AG08395 (cell line): ENCODE measurements around the gene DSTYK.
"Not testable (repeated sequence)": the region's sequence is repeated elsewhere in the genome, so short reads cannot be mapped to it uniquely, and the experiment has no call there.

Experiments
- DNase-seq: peaks from one replicate; pipeline ENCODE4 v3.0.0; 2012; ENCODE audit warnings: mixed read lengths, low spot score

DSTYK gene

DNA sequence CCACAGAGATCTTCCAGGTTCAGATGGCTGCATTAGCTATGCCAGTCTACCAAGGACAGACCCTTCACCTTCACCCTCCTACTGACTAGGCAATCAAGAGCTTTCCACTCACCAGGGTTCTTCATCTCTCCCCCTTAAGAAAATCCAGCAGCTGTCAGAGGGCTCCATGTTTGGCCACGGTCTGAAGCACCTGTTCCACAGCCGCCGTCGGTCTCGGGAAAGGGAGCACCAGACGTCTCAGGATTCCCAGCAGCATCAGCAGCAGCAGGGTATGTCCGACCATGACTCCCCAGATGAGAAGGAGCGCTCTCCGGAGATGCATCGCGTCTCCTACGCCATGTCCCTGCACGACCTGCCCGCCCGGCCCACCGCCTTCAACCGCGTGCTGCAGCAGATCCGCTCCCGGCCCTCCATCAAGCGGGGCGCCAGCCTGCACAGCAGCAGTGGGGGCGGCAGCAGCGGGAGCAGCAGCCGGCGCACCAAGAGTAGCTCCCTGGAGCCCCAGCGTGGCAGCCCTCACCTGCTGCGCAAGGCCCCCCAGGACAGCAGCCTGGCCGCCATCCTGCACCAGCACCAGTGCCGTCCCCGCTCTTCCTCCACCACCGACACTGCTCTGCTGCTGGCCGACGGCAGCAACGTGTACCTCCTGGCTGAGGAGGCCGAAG, 30.0 kb upstream of the DSTYK start:
- DNase-seq = no peak

DNA sequence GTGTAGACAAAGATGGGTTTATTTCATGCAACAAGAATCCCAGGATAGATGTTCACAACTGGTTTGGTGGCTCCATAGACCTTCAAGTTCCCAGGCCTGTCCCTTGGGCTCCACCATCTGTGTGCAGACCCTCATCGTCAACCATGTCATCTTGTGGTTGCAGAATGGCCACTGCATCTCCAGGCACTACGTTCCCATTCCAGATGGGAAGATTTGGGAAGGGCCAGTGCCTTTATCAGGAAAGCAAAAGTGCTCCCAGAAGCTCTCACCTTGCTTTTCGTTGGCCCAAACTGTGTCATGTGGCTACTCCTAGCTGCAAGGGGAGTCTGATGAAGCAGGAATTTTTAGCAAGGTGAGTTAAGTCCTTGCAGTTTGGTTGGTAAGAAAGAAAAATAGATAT, 29.1 kb upstream of the DSTYK start:
- DNase-seq = no peak

DNA sequence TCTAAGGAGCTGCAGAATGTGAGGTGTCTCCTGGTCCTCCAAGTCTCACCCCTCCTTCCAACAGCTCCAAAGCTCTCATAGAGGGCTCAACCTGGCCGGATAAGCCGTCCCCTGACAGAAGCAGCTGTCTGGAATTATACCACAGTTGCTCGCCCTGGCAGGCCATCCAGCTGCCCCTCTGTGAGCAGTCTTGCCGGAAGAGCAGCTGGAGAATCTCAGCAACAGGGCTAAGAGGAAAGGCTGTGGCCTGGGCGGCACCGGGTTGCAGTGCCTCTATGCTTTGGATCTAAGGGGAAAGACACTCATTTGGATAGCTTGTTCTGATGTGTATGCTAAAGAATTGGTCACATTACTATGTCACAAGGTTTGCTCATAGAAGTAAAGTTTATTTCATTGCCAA, 28.6 kb upstream of the DSTYK start:
- no peak for DNase-seq

DNA sequence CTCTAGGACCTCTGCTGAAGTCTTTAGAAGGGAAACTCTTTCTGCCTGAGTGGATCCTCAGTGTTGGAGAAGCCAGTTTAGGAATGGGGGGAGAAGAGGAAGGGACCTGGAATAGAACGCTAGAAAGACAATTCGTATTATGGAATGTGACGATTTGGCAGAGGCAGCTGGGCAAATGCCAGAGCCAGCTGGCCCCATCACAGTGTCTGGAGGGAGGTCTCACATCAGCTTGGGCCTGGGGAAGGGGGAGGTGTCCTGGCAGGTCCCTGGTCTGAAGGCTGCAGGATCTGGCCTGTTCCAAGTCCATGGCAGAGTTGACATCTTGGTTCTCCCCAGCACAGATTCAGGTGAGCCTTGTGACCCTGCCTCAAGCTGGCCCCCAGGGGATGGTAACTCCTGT, 27.6 kb upstream of the DSTYK start:
- DNase-seq = no peak

DNA sequence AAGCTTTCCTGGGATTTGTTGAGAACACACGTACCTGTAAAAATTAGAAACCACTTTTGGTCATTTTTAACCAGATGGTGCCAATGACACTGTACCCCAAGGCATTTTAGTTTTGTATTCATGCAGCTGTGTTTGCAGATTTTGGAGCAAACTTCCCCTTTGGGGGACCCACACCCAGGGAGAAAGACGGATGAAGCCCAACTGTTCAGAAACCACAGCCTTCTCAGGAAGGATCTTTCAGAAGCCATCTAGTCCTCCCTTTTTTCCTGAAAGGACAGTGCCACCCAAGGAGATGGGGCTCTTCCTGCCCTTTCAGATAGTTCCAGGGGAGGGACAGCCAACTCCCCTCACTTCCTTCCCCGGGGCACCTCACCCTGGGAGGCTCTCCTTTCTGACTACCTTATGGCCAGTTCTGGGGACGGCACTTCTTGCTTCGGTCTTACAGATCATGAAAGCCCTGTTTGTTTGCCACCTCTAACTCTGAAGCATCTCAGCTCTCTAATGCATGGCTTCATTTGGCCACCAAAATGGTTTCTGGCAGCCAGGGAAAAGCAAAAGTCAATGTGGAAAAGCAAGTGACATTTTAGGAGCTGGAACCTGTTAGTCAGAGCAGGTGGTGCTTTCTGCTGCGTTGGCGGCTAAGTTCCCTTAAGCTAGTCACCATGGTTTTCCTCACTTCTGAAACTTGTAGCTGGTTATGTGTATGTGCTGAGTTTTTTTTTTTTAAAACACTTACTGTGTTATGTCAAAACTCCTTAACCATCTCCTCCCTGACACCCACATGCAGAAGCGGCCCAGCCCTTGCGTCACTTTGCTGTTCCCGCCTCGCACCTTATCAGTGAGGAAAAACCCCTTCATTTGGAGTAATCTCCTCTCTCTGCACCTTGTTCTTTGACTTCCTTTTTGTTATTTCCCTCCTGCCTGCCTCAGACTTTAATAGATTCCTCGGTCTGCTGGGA, 26.3 kb upstream of the DSTYK start:
- no peak for DNase-seq

DNA sequence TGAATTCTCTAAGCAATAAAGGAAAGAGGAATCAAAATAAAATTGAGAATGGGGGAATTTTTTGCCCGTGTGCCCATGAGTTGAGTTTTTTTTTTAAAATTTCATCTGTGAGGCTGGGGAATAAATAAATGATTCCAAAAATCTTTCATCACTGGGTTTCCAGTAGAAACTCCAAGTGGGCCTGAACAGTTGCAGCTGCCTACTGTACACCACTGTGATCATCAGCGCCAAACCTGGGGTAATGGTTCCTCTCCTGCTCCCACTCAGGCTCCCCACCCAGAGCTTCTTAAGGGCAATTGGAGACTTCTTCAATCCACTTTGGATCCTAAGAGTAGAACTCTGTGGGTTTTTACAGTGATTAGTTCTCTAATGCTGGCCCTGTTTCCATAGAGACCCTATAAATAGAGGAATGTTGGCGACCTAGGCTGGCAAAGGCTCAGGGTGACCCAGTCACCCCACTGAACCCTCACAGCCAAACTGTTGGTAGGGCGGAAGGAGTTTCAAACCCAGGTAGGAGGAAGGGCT, 25.5 kb upstream of the DSTYK start:
- DNase-seq = no peak

DNA sequence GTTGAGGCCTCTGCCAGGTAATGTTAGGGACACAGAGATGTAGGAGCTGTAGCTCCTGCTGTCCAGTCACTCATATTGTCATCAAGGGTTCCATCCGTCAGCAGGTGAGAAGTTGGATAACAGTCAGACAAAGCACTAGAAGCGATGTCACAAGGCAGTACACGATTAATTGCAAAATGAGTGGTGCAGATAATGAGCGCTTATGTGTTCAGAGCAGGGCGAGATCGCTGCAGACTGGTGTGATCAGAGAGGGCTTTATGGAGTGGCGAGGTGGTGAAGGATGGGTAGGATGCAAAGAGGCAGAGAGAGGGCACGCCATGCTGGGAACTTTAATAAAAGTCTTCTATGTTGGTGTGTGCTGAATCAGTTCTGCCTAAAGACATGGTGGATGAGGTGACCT, 25.0 kb upstream of the DSTYK start:
- DNase-seq = no peak

DNA sequence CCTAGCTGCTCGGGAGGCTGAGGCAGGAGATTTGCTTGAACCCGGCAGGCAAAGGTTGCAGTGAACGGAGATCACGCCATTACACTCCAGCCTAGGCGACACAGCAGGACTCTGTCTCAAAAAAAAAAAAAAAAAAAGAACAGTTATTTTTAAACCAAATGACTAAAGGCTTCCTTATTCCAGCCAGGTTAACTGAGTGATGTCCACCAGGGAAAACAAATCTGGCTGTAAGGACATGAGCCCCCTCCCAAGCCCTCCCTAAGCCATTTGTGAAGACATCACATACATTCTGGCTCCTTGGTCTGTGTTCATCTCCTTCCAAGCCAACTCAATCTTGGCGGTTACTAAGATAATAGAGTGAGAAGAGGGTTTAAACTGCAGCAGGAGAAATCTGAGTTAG, 24.4 kb upstream of the DSTYK start:
- no peak for DNase-seq

DNA sequence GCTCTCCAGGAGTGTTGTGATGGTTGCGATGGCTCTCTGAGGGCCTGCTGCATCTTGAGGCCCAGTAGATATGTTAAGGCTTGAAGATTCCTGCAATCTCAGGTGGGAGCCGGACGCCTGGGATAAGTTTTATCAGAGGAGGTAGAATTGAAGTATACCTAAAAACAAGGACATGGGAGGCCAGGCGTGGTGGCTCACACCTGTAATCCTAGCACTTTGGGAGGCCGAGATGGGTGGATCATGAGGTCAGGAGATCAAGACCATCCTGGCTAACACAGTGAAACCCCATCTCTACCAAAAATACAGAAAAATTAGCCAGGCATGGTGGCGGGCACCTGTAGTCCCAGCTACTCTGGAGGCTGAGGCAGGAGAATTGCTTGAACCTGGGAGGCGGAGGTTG, 22.5 kb upstream of the DSTYK start:
- not testable (repeated sequence) for DNase-seq

DNA sequence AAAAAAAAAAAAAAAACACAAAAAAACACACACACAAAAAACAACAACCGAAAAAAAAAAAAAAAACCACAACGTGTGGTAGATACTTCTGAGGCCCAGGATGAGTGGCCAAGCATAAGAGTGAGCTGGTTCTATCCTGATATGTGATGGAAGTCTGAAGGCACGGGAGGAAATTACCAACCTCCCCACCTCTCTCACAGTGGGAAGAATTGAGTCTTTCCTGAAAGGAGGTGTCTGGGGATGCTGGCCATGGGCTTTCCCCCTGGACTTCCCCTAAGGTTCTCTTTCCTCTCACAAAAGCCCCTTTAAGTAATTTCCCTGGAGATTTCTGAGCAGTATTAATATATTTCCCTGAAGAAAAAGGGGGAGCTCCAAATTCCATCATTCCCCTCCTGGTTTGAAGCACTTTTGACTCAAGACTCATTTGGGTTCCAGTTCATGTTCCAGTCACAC, 21.5 kb upstream of the DSTYK start:
- DNase-seq = no peak

DNA sequence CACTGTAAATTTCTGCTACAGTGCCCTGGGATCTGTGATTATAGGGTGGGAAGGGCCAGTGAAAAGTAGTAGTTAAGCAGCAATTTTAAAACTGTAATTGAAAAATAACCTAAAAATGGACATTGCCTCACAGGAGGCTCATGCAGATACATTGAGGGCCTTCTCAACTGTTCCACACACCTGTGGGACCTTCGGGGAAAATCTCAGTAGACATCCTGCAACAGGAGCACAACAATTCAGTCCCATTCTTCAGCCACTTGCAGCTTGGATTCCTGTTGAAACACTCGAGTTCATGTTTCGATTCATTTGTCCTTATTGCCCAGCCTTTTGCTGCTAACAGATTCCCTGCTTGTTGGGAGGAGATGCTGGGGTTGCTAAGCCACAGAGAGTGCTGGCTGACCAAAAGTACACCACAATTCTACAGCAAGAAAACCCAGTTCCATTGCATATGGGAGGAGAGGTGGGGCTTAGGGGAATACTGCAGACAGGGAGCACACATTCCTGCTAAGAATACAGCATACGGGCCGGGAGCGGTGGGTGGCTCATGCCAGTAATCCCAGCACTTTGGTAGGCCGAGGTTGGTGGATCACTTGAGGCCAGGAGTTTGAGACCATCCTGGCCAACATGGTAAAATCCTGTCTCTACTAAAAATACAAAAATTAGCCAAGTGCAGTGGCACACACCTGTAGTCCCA, 20.8 kb upstream of the DSTYK start:
- DNase-seq = no peak

DNA sequence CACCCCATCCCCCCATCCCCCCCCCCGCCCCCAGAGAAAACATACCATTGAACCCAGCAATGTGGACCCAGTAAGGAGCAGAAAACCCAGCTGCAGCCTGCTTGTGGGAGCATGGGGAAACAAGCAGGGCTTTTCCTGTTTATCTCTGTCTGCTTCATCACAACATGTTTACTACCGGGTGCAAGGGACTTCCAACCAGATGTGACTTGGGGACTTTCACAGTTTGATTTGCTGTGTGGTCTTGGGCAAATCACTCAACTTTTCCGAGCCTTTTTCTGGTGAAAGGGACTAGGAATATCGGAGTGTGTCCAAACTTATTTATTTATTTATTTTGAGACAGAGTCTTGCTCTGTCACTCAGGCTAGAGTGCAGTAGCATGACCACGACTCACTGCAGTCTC, 19.5 kb upstream of the DSTYK start:
- DNase-seq = no peak

DNA sequence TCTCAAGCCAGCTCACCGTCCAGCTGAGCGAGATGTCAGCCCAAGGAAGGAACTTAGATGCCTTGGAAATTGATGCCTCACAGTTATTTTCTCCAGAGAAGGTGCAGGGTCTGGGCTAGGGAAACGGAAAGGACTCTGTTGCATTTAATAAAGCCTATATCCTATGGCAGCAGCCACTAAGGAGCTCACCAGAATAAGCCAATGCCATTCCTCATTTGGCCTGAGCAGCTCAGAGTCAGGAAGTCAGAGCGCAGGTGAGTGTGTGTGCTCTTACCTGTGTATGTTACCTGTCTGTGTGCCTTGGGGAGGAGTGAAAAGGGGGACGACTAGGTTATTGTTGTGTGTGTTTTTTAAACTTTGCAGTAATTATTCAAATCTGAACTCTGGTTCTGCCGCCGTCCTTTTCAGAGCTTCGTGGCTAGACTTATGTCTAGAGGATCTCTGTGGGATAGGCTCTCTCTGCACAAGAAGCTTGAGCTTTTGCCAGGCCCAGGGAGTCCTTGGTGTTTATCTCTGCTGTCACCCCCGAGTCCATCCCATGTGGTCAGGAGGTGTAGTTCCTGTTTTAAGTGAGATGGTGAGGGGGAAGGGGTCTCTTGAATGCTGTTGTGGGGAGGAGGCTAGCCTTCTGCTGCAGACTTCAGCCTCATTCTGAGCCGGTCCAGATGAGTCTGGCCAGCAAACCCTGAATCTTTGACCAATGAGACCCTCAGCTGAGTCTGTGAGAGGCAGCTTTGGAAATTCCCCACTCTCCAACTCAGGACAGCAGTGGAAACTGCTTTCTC, 18.6 kb upstream of the DSTYK start:
- DNase-seq = no peak

DNA sequence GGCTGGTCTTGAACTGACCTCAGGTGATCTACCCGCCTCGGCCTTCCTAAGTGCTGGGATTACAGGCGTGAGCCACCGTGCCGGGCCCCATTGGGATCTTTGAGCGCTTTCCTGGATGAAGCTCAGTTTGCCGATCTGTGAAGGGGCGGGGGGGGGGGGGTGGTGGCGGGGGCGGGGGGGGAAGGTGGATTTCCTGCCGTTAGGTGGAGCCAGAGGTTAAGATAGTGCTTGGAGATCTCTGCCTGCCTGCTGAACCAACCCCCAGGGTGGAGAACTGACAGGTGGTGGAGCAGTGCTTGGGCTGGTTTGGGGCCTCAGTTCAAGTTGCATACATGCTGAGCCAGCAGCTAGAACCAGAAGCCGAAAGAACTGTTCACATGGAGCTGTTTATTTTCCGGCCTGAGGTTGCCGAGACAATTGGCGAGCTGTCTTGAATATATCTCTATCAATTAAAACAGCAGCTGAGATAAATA, 17.9 kb upstream of the DSTYK start:
- peak; percentile 76 for DNase-seq

DNA sequence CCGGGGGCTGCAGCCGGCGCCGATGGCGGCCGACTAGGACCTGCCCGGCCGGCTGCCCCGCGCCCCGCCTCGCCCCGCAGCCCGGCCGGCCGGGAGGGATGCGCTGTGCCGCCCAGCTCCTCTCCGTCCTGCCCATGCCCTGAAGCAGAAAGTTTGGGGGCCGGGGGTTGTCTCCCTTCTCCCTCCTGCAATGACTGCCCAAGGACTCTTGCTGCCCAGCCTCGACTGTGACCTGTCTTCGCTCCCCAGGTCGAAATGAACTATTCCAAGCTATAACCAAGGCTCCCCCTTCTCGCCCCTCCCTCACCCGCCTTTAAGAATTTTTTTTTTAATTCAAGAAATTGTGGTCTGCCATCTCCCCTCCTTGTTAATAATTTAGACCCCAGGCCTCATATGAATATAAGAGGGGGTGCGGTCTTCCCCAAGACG, 16.6 kb upstream of the DSTYK start:
- no peak for DNase-seq

DNA sequence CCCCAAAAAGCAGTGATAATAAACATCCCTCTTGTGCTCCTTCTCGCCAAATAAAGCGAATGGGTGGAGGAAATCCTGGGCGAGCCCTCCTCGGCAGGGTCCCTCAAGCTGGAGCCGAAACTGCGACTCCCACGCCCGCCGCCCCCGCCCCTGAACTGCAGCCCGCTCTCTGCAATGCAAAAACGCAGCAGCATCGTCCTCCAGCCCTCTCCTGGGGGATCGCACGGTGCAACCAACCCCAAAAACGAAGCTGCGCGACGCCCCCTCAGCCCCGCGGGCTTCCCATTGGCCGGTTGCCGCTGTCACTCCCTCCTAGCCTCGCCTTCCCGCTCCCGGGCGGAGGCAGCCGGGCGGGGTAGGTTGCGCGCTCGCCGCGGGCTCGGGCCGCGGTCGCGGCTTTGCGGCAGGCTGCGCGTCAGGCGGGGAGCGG, 16.1 kb upstream of the DSTYK start, which contains the start of gene TMCC2:
Gene TMCC2 (plus strand): TSS at position 363 of the 430 bp plus-strand sequence. CDS start 619 bp downstream, outside the sequence.
- DNase-seq = peak; percentile 98

DNA sequence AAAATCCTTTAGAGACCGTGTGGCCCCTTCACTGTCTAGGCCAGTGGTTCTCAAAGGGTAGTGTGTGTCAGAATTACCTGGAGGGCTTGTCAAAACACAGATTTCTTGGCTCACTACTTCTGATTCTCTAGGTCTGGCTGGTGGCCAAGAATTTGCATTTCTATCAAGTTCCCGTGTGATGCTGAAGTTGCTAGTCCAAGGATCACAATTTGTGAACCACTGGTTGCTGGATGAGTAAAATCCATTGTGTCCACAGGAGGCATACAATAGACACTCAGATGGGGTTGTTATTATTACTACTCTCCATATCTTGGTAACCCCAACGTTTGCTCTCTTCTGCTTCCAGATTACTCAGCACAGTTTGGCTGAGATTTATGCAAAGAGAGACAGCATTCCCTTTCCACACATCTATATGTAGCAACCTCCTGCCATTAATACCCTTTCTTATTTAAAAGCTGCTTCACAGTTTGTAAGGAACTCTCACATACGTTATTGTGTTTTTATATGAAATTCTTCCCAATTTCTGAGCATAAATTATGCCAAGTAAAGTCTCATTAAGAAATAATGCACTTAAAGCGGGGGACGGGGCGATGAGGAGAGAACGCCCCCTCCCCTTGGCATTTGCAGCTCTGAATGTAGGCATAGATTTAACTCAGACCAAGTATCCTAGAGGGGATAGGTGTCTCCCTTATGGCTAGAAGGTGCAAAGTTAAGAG, 15.5 kb upstream of the DSTYK start:
- peak; percentile 44 for DNase-seq

DNA sequence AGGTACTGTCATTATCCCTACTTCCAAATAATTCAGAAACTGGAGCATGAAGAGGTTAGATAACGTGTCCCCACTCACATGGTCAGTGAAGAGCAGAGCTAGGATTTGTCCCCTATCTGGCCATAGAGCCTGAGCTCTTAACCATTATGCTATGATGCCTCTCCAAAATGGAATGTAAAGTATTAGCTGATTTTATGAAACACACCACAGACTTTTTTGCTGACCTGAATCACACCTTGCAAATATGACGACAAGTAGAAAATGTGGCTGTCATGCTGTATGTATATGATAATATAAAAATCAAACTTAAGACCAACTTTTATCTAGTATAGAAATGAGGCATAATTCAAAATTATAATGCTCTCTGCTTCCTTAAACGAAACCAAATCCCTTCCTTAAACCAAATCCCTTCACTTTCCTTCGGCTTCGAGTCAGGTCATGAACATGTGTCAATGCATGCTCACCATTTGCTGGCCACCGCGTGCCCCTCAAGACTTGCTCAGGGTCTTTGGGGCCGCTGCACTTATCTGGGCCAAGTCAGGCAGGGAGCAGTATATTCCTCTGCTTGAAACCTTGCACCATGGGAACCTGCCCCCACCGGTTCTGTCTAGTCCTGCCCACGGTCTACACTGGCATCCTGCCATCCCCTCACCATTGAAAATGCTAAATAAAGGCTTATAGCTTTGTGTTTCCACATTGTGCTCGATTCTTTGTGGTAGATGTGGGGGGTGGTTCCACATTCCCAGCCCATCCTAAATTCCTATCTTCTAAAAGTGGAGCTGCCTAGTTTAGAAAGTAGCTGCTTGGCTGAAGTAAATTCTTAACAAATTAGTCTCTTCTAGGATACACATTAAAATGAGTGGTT, 14.6 kb upstream of the DSTYK start:
- DNase-seq = no peak

DNA sequence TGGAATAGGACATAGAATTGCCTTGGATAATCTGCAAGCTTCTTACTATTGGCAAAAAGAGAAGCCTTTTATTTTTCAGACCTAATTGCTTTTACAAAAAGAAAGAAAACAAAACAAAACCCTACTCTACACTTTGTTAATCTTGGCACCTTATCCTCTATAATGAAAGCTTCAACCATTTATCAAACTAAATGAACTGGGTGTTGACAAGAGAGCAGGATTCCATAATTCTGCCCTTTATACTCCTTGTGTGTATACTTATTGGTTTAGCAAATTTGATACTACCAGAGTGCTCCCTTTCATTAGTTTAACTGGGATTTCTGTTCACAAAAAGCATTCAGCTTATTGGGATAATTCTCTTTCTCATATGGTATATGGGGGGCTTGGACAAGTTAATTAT, 13.2 kb upstream of the DSTYK start:
- no peak for DNase-seq

DNA sequence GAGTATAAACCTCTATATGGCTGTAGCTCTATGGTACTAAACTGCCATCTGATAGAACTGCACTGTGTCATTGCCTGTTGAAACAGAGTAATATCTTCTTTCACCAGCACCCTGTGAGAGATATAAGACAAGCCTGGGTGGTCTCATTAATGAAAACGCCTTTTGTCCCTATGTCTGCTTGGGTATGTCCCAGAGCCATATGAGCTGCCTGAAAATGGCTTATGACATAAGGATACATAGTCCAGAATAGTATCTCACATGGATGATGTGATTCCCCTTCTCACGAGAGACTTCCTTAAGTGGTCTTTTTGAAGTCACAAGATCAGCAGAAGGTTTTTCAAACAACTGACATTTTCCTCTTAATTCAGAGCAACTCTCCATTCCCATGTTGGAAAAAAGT, 8.9 kb upstream of the DSTYK start:
- DNase-seq = no peak
